NCI-H446 treated with DMSO at 0.1 percent for 48 hours (cell line): ENCODE measurements around the gene MYOM1.
"Not testable (repeated sequence)": the region's sequence is repeated elsewhere in the genome, so short reads cannot be mapped to it uniquely, and the experiment has no call there.

Experiments
- DNase-seq: peaks from one replicate; lab custom pipeline; 2025; lab: John Stamatoyannopoulos, UW

The MYOM1 gene

GRCh38 chr18:3029215-3029952 is 190.4 kb downstream of the MYOM1 start:
- no peak for DNase-seq

GRCh38 chr18:3028115-3028514 is 191.7 kb downstream of the MYOM1 start:
- DNase-seq: not testable (repeated sequence)

- DNase-seq: no peak
Measured at GRCh38 chr18:3027370-3027891, 192.3 kb downstream of the MYOM1 start.

GRCh38 chr18:3025544-3025943 is 194.2 kb downstream of the MYOM1 start:
- DNase-seq: no peak

DNA sequence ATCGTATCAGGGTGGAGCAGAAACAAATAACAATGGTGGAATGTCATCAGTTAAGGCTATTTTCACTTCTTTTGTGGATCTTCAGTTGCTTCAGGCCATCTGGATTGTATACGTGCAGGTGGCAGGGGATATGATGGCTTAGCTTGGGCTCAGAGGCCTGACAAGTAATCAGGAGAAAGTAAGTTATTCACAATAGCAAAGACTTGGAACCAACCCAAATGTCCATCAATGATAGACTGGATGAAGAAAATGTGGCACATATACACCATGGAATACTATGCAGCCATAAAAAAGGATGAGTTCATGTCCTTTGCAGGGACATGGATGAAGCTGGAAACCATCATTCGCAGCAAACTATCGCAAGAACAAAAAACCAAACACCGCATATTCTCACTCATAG is 196.2 kb downstream of the MYOM1 start:
- DNase-seq: not testable (repeated sequence)
